Heart right ventricle (tissue), 16 donors: ENCODE measurements around the gene FBF1. TPM values are rescaled to one million over a fixed set of nuclear protein-coding genes. Genes with fewer than 3 reads are reported as not detected.
A peak's percentile ranks its signal among the peaks of the same experiment; 100 is the strongest.

Source experiments
- ATAC-seq, 8 donors: fragments of 200-7000 bp; cut with Tn5 transposase; one replicate each; pipeline ENCODE4 v1.9.1; 2020; ENCODE audit warnings: mild to moderate bottlenecking in 8 of 8, moderate library complexity in 8 of 8, moderate number of reproducible peaks in 1 of 8
- DNase-seq, 2 donors: peaks; one replicate each; pipeline ENCODE4 v3.0.0-alpha.2; 2020
- H3K27ac ChIP-seq, 10 donors: fragments of 200-600 bp; sonication (generic) in 2 of 10; one replicate each; pipeline versions ENCODE4 v1.5.0 to v1.8.0; 2020 to 2022; ENCODE audit warnings: mild to moderate bottlenecking in 3 of 10
- H3K27me3 ChIP-seq, 7 donors: fragments of 200-600 bp; one replicate each; pipeline ENCODE4 v1.8.0; 2021 to 2022; ENCODE audit warnings: mild to moderate bottlenecking in 2 of 7
- H3K36me3 ChIP-seq, 9 donors: fragments of 200-600 bp; sonication (generic) in 1 of 9; one replicate each; pipeline versions ENCODE4 v1.5.0 to v1.8.0; 2020 to 2022; ENCODE audit warnings: mild to moderate bottlenecking in 2 of 9
- H3K4me1 ChIP-seq, 9 donors: fragments of 200-600 bp; sonication (generic) in 1 of 9; one replicate each; pipeline versions ENCODE4 v1.5.0 to v1.8.0; 2020 to 2022; ENCODE audit warnings: mild to moderate bottlenecking in 4 of 9
- H3K4me3 ChIP-seq, 10 donors: fragments of 200-600 bp; sonication (generic) in 2 of 10; one replicate each; pipeline versions ENCODE4 v1.5.0 to v1.8.0; 2020 to 2022; ENCODE audit warnings: mild to moderate bottlenecking in 7 of 10, moderate library complexity in 2 of 10
- H3K9me3 ChIP-seq, 11 donors: fragments of 200-600 bp in 10 of 11; sonication (generic) in 2 of 11; one replicate each; pipeline versions ENCODE4 v1.5.0 to v1.8.0; 2013 to 2022; ENCODE audit warnings: mild to moderate bottlenecking in 2 of 11, control low read depth in 1 of 11, moderate library complexity in 1 of 11
- CTCF ChIP-seq, 9 donors: fragments of 200-600 bp; sonication (generic) in 2 of 9; IDR thresholded peaks; one replicate each; pipeline versions ENCODE4 v1.5.0 to v1.8.0; 2021 to 2022; ENCODE audit warnings: antibody characterized with exemption in 9 of 9, mild to moderate bottlenecking in 5 of 9, moderate library complexity in 1 of 9
- WGBS, 2 donors: extraction: QIAGEN DNeasy Blood & Tissue Kit; methylation state at CpG; one replicate each; pipeline ENCODE4 v1.1.7; 2013; ENCODE audit warnings: inconsistent platforms in 1 of 2; 5-methylcytosine and 5-hydroxymethylcytosine counted together
- intact Hi-C, 10 donors: fragments of 100-400 bp; cut with DNase I; formaldehyde crosslinking; loops; one replicate each; pipeline versions ENCODE4 v1.11.1 to v1.14.2; 2022
- polyA plus RNA-seq, 2 donors: library from polyadenylated mRNA; stranded (reverse); fragments of 200-250 nt; gene quantifications; one replicate each; pipeline ENCODE4 v1.2.3, GENCODE V29; 2013
- total RNA-seq, 10 donors: library from RNA; stranded (reverse); fragmentation: NEBNext Ultra II Directional in 3 of 10; extraction: Animal tissue kit (Norgen Biotek cat#: 25700) in 3 of 10; gene quantifications; one replicate each; pipeline versions ENCODE4 v1.2.1 to v1.2.4, GENCODE V29; 2021 to 2023
- donor health status: Arrhythmogenic right ventricular cardiomyopathy.
- donor health status: ischemic (EF 13 %, LVEDD 7.1; RV severe dilation, severe dysfunction).
- donor health status: healthy with polysubstance abuse.
- donor health status: DM: no; HTN: yes; CAD: no.
- donor health status: DM: no; HTN: no; CAD: no.
- donor health status: ischemic (EF 25% LVEDD 6.9; RV normal size, moderate dysfunction).
- donor health status: ischemic (EF 25% LVEDD 5.7; RV mildly dilated, moderate dysfunction).
- donor health status: healthy.
- donor health status: DM: yes; HTN: yes; CAD: no.
- donor health status: Ischemic cardiomyopathy.
- donor health status: ischemic (EF 35%, LVEDD 5.7; RV mildly dilated, moderate dysfunction).
- donor health status: nonischemic (EF 11% LVEDD 7.7; RV severe dilation, severe dysfunction).
- donor health status: DM: yes; HTN: yes; CAD: no.
- donor health status: PGD.
- donor health status: ischemic (EF 29% LVEDD 5.4; RV normal size, mild dysfunction).
- donor health status: nonischemic (EF 23%, LVEDD 6.1; RV moderate dilation, normal function).

The FBF1 gene
- total and polyA plus RNA-seq, 12 donors: 1.6 to 8.3 (median 2.8) TPM

- ATAC-seq (no peak), DNase-seq (no peak)
- H3K9me3 ChIP-seq: no peaks in the 10 kb centered on the region
- no peak overlapping the region for H3K4me3 ChIP-seq
- no peaks in the 10 kb centered on the region for H3K4me1 ChIP-seq
- TF ChIP-seq CTCF (IDR thresholded peaks at IDR 0.05): no peak
- H3K36me3 ChIP-seq: peaks cover 0 to 9% (median 0%) of the 10 kb centered on the region in 9 donors
- H3K27ac ChIP-seq: no peak overlapping the region
- WGBS, 2 donors: 91 to 93% methylated on average over 4 of the region's 4 CpGs
- intact Hi-C loops: no loop called here
- H3K27me3 ChIP-seq: no peaks in the 10 kb centered on the region
These were observed 9.8 kb downstream of the FBF1 start for GRCh38 chr17:75931062-75931461.

GRCh38 chr17:75927286-75927922 is 13.4 kb downstream of the FBF1 start:
- peak in 8 of 9 donors; percentile 12 to 45 (median 28) for TF ChIP-seq CTCF (IDR thresholded peaks at IDR 0.05)
- ATAC-seq (peak in 5 of 8 donors; percentile 15 to 49 (median 36)), DNase-seq (no peak)
- intact Hi-C loops: no loop called here
- WGBS, 2 donors: 58 to 63% methylated on average over 6 of the region's 6 CpGs
- peaks cover 0 to 36% (median 0%) of the 10 kb centered on the region in 9 donors for H3K36me3 ChIP-seq
- peaks cover 0 to 3% (median 0%) of the 10 kb centered on the region in 9 donors for H3K4me1 ChIP-seq
- no peak overlapping the region for H3K27ac ChIP-seq
- no peak overlapping the region for H3K4me3 ChIP-seq
- no peaks in the 10 kb centered on the region for H3K27me3 ChIP-seq
- H3K9me3 ChIP-seq: no peaks in the 10 kb centered on the region

GRCh38 chr17:75926456-75926855 is 14.4 kb downstream of the FBF1 start:
- Histone ChIP-seq H3K36me3 (peaks cover 0 to 38% (median 0%) of the 10 kb centered on the region in 9 donors), H3K27me3 (no peaks in the 10 kb centered on the region), H3K27ac (no peak overlapping the region), H3K4me3 (no peak overlapping the region), H3K4me1 (peaks cover 0 to 3% (median 0%) of the 10 kb centered on the region in 9 donors), H3K9me3 (no peaks in the 10 kb centered on the region)
- no peak for TF ChIP-seq CTCF (IDR thresholded peaks at IDR 0.05)
- intact Hi-C loops: no loop called here
- DNase-seq (no peak), ATAC-seq (no peak)
- WGBS, 2 donors: 92 to 98% methylated on average over 4 of the region's 4 CpGs

- Histone ChIP-seq H3K4me1 (peaks cover 0 to 3% (median 0%) of the 10 kb centered on the region in 9 donors), H3K4me3 (no peak overlapping the region), H3K36me3 (peaks cover 0 to 38% (median 0%) of the 10 kb centered on the region in 9 donors), H3K27ac (no peak overlapping the region), H3K9me3 (no peaks in the 10 kb centered on the region), H3K27me3 (no peaks in the 10 kb centered on the region)
- intact Hi-C loops: no loop called here
- WGBS, 2 donors: 95 to 96% methylated on average over 15 of the region's 15 CpGs
- TF ChIP-seq CTCF (IDR thresholded peaks at IDR 0.05): no peak
- no peak for DNase-seq
- no peak for ATAC-seq
These were observed 14.9 kb downstream of the FBF1 start for GRCh38 chr17:75925912-75926311.
